SKM-1 (cell line): Measurements from ENCODE around the gene YY1.

Source experiments
- DNase-seq: peaks from one replicate; lab custom pipeline; 2025; ENCODE audit not compliant: unreplicated experiment; lab: John Stamatoyannopoulos, UW

Gene YY1

GRCh38 chr14:100332071-100332639 lies 93.2 kb downstream of the YY1 start:
- DNase-seq: no peak
